DMS 273 (cell line): Measurements from ENCODE around the gene METTL1.
"Not testable (repeated sequence)": the region's sequence is repeated elsewhere in the genome, so short reads cannot be mapped to it uniquely, and the experiment has no call there.

Experiments used
- DNase-seq: peaks from one replicate; lab custom pipeline; 2025; ENCODE audit not compliant: unreplicated experiment; lab: John Stamatoyannopoulos, UW

Gene METTL1

DNA sequence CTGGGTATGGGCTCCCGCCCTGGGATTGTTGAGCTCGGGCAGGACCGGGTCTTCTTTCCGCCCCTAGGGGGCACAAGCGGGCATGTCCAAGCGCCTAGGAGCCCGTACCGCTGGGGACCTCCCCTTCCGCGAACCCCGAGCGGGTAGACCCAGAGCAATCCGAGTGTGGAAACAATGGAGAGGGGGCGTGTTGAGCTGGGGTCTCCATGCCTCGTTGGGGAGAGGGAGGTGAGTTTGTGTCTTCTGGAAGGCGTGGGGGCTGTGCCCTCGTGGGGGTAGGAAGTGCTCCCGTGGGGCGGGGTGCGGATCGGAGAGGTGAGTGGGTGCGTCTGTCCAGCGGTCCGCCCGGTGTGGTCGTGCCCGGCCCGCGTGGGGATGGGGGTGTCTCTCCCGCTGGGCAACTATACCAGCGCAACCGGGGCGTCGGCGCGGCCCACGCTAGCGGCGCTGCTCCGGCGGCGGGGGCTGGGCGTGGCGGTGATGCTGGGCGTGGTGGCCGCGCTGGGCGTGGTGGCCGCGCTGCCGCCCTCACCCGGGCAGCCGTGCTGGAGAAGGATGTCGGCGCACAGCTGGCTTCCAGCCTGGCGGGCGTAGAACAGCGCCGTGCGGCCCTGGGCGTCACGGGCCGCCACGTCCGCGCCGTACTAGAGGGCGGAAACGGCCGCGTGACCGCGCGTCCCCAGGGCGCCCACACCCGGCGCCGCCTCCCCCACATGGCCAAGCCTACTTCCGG lies 45.6 kb downstream of the METTL1 start:
- peak; percentile 93 for DNase-seq

DNA sequence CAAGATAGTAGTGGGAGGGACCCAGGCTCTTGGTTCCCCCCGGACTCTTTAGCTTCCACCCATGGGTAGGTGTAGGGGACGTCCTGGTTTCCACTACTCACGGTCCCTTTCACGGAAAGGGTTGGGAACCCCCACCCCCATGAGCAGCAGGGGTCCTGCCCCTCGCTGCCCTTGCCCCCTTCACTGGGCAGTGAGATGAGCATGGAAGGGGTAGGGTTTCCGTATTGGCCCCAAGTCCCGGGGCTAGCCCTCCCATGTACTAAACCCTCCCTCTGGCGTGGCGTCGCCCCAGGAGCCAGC lies 46.1 kb downstream of the METTL1 start:
- DNase-seq, result no peak

DNA sequence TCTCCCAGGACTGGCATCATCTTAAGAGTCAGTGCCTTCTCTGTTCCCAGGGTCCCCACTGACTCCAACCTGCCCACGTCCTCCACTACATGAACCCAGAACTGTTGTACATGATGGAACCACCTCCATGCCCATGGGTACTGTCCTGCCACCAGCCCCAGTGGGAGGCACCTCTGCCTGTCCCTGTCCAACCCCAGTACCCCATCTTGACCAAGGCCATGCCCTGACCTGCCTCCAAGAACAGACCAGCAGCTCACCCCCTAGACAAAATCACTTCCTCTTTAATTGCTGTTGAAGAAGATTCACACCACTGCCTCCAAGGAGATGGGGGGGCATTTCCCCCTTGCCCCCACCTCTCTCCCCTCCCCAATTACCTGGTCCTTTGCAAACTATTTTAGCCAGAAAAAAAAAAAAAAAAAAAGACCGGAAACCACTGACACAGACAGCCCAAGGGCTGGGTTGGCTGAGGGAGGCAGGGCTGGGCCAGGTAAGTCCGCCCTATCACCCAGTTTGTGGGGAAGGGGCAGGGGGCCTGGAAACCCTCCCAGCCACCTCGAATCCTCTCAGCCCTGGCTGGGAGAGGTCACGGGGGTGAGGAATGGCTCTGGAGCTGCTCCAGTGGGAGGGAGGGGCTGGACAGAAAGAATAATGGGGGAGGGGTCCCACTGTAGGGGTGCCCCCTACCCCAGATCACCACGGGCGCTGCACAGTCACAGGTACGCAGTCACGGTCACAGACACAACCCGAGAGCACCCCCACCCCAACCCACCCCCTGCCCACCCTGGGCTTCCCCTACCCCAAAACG lies 46.8 kb downstream of the METTL1 start:
- no peak for DNase-seq

DNA sequence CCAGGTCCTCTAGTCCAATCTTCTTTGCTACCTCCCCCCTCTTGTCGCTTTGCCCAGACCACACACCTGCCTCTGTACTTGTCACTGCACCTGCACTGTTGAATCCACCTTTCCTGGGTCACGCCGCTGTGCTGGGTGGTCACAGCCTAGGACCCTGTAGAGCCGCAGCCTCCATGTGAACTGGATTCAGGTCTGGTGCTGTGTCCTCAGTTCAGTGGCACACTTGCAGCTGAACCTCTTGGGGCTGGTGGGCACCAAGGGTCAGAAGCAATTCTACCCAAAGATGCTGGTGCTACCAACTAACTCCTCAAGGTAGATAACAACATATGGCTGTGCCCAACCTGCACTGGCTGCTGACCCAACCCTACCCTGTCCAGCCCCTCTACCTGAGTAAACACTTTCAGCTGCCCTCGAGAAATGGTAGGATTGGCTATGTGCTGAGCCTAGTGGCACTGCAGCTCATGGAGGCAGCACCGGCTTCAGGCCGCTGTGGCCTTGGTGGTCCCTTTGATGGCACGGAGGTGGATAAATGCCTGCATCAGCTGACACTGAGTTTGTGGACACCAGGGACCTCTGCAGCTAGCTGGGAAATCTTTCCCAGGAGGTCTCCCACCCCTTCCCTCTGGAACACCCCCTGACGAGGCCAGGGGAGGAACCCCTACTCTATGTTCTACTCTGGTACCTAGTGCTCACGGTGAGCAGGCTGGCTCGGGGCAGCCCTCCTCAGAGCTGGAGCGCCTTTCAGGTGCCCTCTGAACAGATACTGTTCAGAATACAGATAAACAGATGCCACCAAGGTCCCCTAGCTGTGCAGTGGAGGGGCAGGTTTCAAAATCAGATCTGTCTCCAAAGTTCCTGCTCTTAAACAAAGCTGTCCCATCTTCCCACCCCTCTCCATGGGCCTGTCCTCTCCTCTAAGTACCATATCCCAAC lies 47.6 kb downstream of the METTL1 start:
- DNase-seq, result no peak

DNA sequence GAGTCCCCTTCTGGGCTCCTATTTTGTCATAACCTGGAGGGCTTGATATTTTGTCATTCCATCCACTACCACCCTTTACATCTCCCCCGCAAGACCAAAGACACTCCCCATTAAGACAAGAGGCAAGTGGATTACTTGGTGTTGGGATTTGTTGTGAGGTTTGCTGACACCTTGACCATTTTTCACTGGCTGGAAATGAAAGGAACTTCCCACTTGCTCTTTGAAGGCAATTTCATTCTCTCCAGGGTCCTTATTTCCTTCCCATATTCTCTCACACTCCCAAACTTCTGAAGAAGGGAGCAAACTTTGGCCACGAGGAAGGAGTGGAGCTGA lies 48.3 kb downstream of the METTL1 start:
- no peak for DNase-seq

DNA sequence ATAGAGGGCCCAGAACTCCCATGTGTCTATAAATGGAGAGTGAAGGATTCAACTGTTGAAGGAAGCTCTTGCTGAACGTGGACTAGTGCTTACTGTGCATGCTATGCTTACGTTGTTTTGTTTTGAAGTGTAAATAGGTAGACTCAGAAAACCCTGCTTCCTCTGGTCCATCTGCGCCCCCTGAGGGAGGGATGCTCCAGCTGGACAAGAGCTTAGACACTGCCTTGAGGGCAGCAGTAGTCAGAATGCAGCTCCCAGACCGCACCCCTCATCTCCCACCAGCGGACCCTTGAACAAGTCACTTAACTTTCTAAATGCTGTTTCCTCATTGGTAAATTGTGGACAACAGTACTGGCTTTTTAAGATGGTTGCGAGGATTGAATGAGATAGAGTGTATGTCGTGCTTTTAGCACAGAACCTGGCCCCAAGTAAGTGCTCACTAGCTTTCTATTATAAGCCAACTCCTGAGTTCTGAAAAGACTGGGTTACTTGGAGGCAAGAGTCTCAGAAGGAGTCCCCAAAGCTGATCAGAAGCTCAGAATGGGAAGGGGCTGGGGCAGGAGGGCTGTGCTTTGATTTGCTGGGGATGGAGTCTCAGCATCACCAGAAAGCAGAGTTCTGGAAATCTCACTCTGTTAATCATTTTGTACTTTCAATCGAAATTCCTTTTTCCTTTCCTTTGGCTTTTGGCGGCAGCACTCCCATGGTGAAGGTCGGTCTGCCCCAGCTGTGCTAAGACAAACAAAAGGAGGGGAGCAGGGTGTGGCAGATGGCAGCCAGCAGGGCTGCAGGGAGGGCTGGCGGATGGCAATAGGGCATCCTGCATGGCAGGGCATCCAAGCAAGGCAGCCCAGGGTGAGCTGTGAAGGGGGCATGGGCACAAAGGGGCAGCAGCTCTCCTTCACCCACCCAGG lies 48.9 kb downstream of the METTL1 start:
- peak; percentile 74 for DNase-seq

DNA sequence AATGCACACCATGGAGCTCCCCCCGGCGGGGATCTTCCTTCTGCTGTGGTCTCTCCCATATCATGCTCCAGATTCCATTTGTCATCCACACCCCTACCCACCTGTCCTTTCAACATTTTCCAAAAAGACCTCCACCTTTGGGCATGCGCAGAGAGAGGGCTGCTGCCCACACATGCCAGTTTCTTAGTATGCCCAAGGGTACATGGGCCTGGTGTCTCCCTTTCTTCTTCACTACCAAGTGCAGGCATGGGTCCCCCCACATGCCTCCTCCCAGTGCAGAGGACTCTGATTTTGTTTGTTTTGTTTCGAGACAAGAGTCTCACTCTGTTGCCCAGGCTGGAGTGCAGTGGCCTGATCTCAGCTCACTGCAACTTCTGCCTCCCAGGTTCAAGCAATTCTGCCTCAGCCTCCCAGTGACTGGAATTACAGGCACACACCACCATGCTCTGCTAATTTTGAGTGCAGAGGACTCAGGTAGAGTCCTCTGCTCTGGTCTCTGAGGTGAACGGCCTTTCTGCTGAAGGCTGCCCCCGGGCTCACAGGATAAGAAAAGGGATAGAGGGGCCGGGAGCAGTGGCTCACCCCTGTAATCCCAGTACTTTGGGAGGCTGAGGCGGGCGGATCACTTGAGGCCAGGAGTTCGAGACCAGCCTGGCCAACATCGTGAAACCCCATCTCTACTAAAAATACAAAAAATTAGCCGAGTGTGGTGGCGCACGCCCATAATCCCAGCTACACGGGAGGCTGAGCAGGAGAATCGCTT lies 49.9 kb downstream of the METTL1 start:
- DNase-seq, result not testable (repeated sequence)

DNA sequence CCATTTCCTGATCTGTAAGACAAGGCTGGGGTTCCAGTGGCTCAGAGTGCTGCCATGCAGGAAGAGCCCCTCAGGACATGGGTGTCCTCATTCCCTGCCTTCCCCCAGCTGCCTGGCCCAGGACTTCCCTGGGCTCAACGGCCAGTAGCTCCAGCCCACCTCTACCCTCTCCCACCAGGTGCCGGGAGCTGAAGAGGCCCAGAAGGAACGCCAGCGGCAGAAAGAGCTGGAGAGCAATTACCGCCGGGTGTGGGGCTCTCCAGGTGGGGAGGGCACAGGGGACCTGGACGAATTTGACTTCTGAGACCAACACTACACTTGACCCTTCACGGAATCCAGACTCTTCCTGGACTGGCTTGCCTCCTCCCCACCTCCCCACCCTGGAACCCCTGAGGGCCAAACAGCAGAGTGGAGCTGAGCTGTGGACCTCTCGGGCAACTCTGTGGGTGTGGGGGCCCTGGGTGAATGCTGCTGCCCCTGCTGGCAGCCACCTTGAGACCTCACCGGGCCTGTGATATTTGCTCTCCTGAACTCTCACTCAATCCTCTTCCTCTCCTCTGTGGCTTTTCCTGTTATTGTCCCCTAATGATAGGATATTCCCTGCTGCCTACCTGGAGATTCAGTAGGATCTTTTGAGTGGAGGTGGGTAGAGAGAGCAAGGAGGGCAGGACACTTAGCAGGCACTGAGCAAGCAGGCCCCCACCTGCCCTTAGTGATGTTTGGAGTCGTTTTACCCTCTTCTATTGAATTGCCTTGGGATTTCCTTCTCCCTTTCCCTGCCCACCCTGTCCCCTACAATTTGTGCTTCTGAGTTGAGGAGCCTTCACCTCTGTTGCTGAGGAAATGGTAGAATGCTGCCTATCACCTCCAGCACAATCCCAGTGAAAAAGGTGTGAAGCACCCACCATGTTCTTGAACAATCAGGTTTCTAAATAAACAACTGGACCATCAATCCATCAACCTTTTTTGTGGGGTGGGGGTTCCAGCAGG lies 51.0 kb downstream of the METTL1 start:
- no peak for DNase-seq

DNA sequence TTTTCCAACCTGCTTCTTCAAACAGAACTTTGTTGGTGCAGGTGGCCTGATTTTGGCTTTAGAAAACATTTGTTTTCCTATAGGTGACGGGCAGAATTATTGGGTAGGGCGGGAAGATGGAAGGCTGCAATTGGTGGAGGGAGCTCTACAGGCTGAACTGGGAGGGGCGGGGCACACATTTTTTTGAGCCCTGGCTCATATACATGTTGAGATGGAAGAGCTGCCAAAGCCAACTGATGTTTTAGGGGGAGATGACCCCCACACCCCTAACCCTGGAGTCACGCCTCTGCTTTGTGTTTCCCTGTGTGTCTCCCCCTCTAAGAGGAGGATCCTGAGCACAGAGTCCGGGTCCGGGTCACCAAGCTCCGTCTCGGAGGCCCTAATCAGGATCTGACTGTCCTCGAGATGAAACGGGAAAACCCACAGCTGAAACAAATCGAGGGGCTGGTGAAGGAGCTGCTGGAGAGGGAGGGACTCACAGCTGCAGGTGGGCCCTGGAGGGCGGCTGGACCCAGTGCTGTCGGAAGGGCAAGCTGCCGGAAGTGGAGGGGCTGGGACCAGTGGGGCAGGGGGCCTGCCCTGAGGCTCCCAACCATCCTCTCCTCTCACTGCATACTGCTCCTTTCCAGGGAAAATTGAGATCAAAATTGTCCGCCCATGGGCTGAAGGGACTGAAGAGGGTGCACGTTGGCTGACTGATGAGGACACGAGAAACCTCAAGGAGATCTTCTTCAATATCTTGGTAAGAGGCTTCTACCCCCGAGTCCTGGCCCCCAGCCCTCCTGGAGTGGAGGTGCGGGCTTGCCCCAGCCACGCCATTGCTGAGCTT lies 51.9 kb downstream of the METTL1 start:
- no peak for DNase-seq

DNA sequence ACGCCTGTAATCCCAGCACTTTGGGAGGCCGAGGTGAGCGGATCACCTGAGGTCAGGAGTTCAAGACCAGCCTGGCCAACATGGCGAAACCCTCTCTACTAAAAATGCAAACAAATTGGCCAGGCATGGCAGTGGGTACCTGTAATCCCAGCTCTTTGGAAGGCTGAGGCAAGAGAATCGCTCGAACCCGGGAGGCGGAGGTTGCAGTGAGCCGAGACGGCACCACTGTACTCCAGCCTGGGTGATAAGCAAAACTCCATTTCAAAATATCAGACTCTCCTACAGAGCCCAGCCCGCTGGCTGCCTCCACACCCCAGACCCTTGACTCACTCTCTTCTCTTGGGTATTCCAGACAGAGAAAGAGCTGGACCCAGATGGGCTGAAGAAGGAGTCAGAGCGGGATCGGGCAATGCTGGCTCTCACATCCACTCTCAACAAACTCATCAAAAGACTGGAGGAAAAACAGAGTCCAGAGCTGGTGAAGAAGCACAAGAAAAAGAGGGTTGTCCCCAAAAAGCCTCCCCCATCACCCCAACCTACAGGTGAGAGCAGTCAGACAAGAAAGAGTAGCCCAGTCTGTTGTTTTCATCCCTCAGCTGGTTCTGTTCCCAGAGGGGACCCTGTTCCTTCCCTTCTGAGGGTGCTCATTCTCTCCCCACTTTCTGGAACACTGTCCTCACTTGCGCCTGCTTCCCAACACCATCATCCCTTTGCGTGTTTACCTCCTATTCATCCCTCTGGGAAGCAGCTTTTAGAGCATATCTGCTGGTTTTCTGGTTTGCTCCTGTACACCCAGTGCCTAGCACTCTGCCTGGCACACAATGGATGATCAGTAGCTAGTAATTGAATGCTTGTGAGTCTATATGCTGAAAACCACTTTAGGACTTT lies 53.0 kb downstream of the METTL1 start:
- no peak for DNase-seq
